Thyroid gland (tissue), 4 donors: ENCODE measurements around the gene ANKMY2. TPM values are rescaled to one million over a fixed set of nuclear protein-coding genes. Genes with fewer than 3 reads are reported as not detected.

ENCODE experiments used
- DNase-seq, 2 donors: peaks; one replicate each; pipeline ENCODE4 v3.0.0-alpha.2; 2019
- H3K27ac ChIP-seq, 3 donors: fragments of 200-600 bp; sonication (generic); 1 replicate in 2 of 3; 2 replicates in 1 of 3; pipeline ENCODE4 v1.5.1; 2016 to 2019; ENCODE audit warnings: mild to moderate bottlenecking in 1 of 3, moderate library complexity in 1 of 3
- H3K27me3 ChIP-seq: fragments of 200-600 bp; sonication (generic); one replicate; pipeline ENCODE4 v1.5.1; 2019
- H3K36me3 ChIP-seq, 2 donors: fragments of 200-600 bp; sonication (generic); one replicate each; pipeline ENCODE4 v1.5.1; 2016 to 2019
- H3K4me1 ChIP-seq, 2 donors: fragments of 200-600 bp; sonication (generic); one replicate each; pipeline ENCODE4 v1.5.1; 2017 to 2019
- H3K4me3 ChIP-seq, 3 donors: fragments of 200-600 bp; sonication (generic); replicated peaks in 1 of 3; 1 replicate in 2 of 3; 2 replicates in 1 of 3; pipeline ENCODE4 v1.5.1; 2016; ENCODE audit warnings: mild to moderate bottlenecking in 1 of 3
- H3K9me3 ChIP-seq: fragments of 200-600 bp; sonication (generic); one replicate; pipeline ENCODE4 v1.5.1; 2017
- POLR2A ChIP-seq, 2 donors: fragments of 450-650 bp; IDR thresholded peaks; one replicate each; pipeline ENCODE4 v1.6.1; 2017; ENCODE audit warnings: antibody characterized with exemption in 2 of 2, mild to moderate bottlenecking in 2 of 2, moderate library complexity in 1 of 2
- WGBS, 2 donors: methylation state at CpG; one replicate each; pipeline ENCODE4 v1.1.5; 2017; 5-methylcytosine and 5-hydroxymethylcytosine counted together
- intact Hi-C: fragments of 100-400 bp; cut with DNase I; formaldehyde crosslinking; loops from one replicate; pipeline ENCODE4 v1.15.1; 2023
- total RNA-seq, 4 donors: library from RNA; depleted of rRNA; stranded (reverse); fragments of >200 nt; gene quantifications; one replicate each; pipeline ENCODE4 v1.2.3, GENCODE V29; 2016
- TF ChIP-seq, protein P1 (sequence below), 6 experiments: fragments of 200-600 bp in 3 of 6; fragments of 450-650 bp in 3 of 6; sonication (generic) in 3 of 6; IDR thresholded peaks; one replicate each; pipeline ENCODE4 v1.5.1; 2016 to 2019; ENCODE audit warnings: antibody characterized with exemption in 6 of 6, mild to moderate bottlenecking in 2 of 6, inconsistent platforms in 1 of 6, moderate library complexity in 1 of 6

ANKMY2 gene
- total RNA-seq, 4 donors from 2014 or later = 21.2 to 35.1 (median 23.9) TPM

- WGBS, 2 donors = 51 to 72% methylated on average over 3 of the region's 3 CpGs
Measured at GRCh38 chr7:16592395-16592794, 53.2 kb downstream of the ANKMY2 start.

DNA sequence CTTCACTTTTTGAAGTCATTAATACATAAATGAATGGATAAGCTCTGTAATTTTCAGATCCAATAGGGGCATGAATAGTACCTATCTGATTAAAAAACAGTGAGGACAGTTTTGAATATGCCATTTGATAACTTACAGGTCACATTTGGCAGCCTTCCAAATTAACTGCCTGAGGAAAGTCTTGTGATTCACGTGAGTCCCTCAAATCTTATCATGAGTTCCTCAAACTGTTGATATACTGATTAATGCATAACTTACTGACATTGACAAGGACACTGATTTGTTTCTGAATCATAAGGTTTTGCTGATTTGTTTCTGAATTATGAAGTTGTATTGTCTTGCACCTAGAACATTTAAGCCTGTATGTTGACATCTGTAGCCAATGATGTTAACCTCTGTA lies 55.1 kb downstream of the ANKMY2 start:
- H3K27ac ChIP-seq = no peak overlapping the region
- no peak overlapping the region for H3K4me3 ChIP-seq
- TF ChIP-seq, protein P1, sequence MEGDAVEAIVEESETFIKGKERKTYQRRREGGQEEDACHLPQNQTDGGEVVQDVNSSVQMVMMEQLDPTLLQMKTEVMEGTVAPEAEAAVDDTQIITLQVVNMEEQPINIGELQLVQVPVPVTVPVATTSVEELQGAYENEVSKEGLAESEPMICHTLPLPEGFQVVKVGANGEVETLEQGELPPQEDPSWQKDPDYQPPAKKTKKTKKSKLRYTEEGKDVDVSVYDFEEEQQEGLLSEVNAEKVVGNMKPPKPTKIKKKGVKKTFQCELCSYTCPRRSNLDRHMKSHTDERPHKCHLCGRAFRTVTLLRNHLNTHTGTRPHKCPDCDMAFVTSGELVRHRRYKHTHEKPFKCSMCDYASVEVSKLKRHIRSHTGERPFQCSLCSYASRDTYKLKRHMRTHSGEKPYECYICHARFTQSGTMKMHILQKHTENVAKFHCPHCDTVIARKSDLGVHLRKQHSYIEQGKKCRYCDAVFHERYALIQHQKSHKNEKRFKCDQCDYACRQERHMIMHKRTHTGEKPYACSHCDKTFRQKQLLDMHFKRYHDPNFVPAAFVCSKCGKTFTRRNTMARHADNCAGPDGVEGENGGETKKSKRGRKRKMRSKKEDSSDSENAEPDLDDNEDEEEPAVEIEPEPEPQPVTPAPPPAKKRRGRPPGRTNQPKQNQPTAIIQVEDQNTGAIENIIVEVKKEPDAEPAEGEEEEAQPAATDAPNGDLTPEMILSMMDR (IDR thresholded peaks at IDR 0.05) = no peak
- no peak for TF ChIP-seq POLR2A (IDR thresholded peaks at IDR 0.05)
- DNase-seq = no peak
- intact Hi-C loops = no loop called here
- no peaks in the 10 kb centered on the region for H3K27me3 ChIP-seq
- WGBS, 2 donors = 50 to 64% methylated on average over 1 of the region's 1 CpG
- H3K9me3 ChIP-seq = no peaks in the 10 kb centered on the region
- H3K36me3 ChIP-seq = no peaks in the 10 kb centered on the region
- no peaks in the 10 kb centered on the region for H3K4me1 ChIP-seq

More at GRCh38 chr7:16592395-16592794, 53.2 kb downstream of the ANKMY2 start:
- TF ChIP-seq, protein P1 (IDR thresholded peaks at IDR 0.05) = no peak
- no peak for TF ChIP-seq POLR2A (IDR thresholded peaks at IDR 0.05)
- H3K36me3 ChIP-seq = no peaks in the 10 kb centered on the region
- intact Hi-C loops = no loop called here
- DNase-seq = no peak
- no peak overlapping the region for H3K27ac ChIP-seq
- no peaks in the 10 kb centered on the region for H3K27me3 ChIP-seq
- no peaks in the 10 kb centered on the region for H3K9me3 ChIP-seq
- no peak overlapping the region for H3K4me3 ChIP-seq
- no peaks in the 10 kb centered on the region for H3K4me1 ChIP-seq

DNA sequence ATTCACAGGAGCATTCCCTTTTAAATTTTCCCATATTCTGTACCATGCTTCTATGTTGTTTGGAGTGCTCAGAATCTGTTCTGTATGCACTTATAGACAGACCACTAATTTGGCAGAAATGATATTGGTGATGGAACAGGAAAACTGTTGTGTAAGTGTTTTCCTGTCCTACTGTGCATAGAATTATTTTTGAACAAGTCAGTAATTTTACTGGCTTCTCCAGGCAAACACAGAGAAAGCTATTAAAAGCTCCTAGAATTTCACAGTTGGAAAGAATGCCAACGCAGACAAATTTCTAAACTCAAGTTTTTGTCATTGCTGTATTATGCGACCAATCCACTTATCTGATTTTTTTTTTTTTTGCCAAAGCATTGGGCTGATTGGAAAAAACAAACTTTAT lies 55.7 kb downstream of the ANKMY2 start:
- Histone ChIP-seq H3K9me3 (no peaks in the 10 kb centered on the region), H3K27ac (no peak overlapping the region), H3K4me1 (no peaks in the 10 kb centered on the region), H3K4me3 (no peak overlapping the region), H3K27me3 (no peaks in the 10 kb centered on the region), H3K36me3 (no peaks in the 10 kb centered on the region)
- no peak for TF ChIP-seq POLR2A (IDR thresholded peaks at IDR 0.05)
- TF ChIP-seq, protein P1 (IDR thresholded peaks at IDR 0.05) = no peak
- WGBS, 2 donors = 78 to 83% methylated on average over 2 of the region's 2 CpGs
- intact Hi-C loops = no loop called here
- no peak for DNase-seq

- intact Hi-C loops = no loop called here
- 45 to 46% methylated on average over 6 of the region's 6 CpGs for WGBS, 2 donors
- H3K36me3 ChIP-seq = no peaks in the 10 kb centered on the region
- DNase-seq = no peak
- TF ChIP-seq, protein P1 (IDR thresholded peaks at IDR 0.05) = no peak
- TF ChIP-seq POLR2A (IDR thresholded peaks at IDR 0.05) = no peak
- no peaks in the 10 kb centered on the region for H3K4me1 ChIP-seq
- H3K9me3 ChIP-seq = no peaks in the 10 kb centered on the region
- no peak overlapping the region for H3K27ac ChIP-seq
- H3K4me3 ChIP-seq = no peak overlapping the region
- H3K27me3 ChIP-seq = no peaks in the 10 kb centered on the region
Measured at GRCh38 chr7:16587790-16588189, 57.8 kb downstream of the ANKMY2 start.

DNA sequence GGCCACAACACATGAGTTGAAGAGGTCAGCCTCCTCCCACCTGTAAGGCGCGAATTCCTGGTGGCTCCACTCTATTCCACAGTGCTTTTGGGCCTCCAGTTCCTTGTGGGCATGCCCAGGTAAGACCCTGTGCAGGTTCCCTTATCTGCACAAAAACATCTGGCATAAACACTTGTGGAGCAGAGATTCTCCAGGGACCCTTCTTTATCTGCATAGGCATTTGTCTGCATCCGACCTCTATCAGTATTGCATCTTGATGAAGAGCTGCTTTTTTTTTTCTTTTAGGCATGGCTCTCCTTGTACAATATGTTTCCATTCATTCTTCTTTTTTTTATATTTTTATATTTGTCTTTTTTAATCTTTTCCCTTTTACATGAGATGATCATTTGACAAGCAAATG lies 58.4 kb downstream of the ANKMY2 start:
- Histone ChIP-seq H3K27me3 (no peaks in the 10 kb centered on the region), H3K36me3 (no peaks in the 10 kb centered on the region), H3K4me3 (no peak overlapping the region), H3K27ac (no peak overlapping the region), H3K9me3 (no peaks in the 10 kb centered on the region), H3K4me1 (no peaks in the 10 kb centered on the region)
- TF ChIP-seq, protein P1 (IDR thresholded peaks at IDR 0.05) = no peak
- no peak for TF ChIP-seq POLR2A (IDR thresholded peaks at IDR 0.05)
- no peak for DNase-seq
- intact Hi-C loops = no loop called here
- WGBS, 2 donors = 93 to 95% methylated on average over 3 of the region's 3 CpGs
